ENCODE measurements around the gene ARHGAP20. TPM values are rescaled to one million over a fixed set of nuclear protein-coding genes. Genes with fewer than 3 reads are reported as not detected.
A peak's percentile ranks its signal among the peaks of the same experiment; 100 is the strongest.

ARHGAP20 gene
- 5.7 TPM for polyA plus RNA-seq (ENCODE audit: insufficient read length)
- long read RNA-seq, donor 1, result 0 reads
- long read RNA-seq, donor 2, result 0 reads
- long read RNA-seq, donor 3, result 0 reads
- long read RNA-seq, donor 4, result 0 reads
- long read RNA-seq, donor 5, result 0 reads
- long read RNA-seq, donor 6, result 0 reads
- long read RNA-seq, donor 7, result 0 reads
- long read RNA-seq, donor 8, result 0 reads

GRCh38 chr11:110711776-110712658 lies at the start of gene ARHGAP20:
ARHGAP20 (minus strand) TSS chr11:110712437; CDS start chr11:110712231, 206 bp downstream.
- peak; percentile 52 for DNase-seq

- DNase-seq, result no peak
Measured at GRCh38 chr11:110761991-110762390, 49.8 kb upstream of the ARHGAP20 start.

- DNase-seq, result no peak
Measured at GRCh38 chr11:110761131-110761530, 48.9 kb upstream of the ARHGAP20 start.

GRCh38 chr11:110759972-110760381 lies 47.7 kb upstream of the ARHGAP20 start:
- no peak for DNase-seq

GRCh38 chr11:110757962-110758755 lies 45.9 kb upstream of the ARHGAP20 start:
- no peak for DNase-seq

GRCh38 chr11:110757066-110757465 lies 44.8 kb upstream of the ARHGAP20 start:
- no peak for DNase-seq

- DNase-seq, result no peak
Measured at GRCh38 chr11:110755941-110756340, 43.7 kb upstream of the ARHGAP20 start.

GRCh38 chr11:110752890-110753289 lies 40.7 kb upstream of the ARHGAP20 start:
- no peak for DNase-seq

- DNase-seq, result no peak
Measured at GRCh38 chr11:110750100-110750499, 37.9 kb upstream of the ARHGAP20 start.

- no peak for DNase-seq
Measured at GRCh38 chr11:110747531-110747930, 35.3 kb upstream of the ARHGAP20 start.

GRCh38 chr11:110738641-110739040 lies 26.4 kb upstream of the ARHGAP20 start:
- no peak for DNase-seq

GRCh38 chr11:110737593-110737992 lies 25.4 kb upstream of the ARHGAP20 start:
- DNase-seq, result no peak

- no peak for DNase-seq
Measured at GRCh38 chr11:110736171-110736553, 23.9 kb upstream of the ARHGAP20 start.

- peak; percentile 18 for DNase-seq
Measured at GRCh38 chr11:110735455-110736170, 23.4 kb upstream of the ARHGAP20 start.

- no peak for DNase-seq
Measured at GRCh38 chr11:110734790-110735189, 22.6 kb upstream of the ARHGAP20 start.

- no peak for DNase-seq
Measured at GRCh38 chr11:110730773-110731172, 18.5 kb upstream of the ARHGAP20 start.

- DNase-seq, result no peak
Measured at GRCh38 chr11:110728883-110729282, 16.6 kb upstream of the ARHGAP20 start.

GRCh38 chr11:110728476-110728875 lies 16.2 kb upstream of the ARHGAP20 start:
- DNase-seq, result no peak

- DNase-seq, result no peak
Measured at GRCh38 chr11:110724358-110724757, 12.1 kb upstream of the ARHGAP20 start.

GRCh38 chr11:110720431-110721275 lies 8.4 kb upstream of the ARHGAP20 start:
- DNase-seq, result no peak

- no peak for DNase-seq
Measured at GRCh38 chr11:110716361-110716760, 4.1 kb upstream of the ARHGAP20 start.
